ENCODE results near the gene WRAP53. TPM values are rescaled to one million over a fixed set of nuclear protein-coding genes. Genes with fewer than 3 reads are reported as not detected.

The WRAP53 gene
- total and polyA plus RNA-seq, 2 of the 13 experiments (the other 11 are each of a cell fraction or from before 2014, with no cell fraction given) = 7.0 to 19.5 TPM

GRCh38 chr17:7687072-7687907 lies 987 bp upstream of the WRAP53 start, which contains the start of gene TP53 (continued):
- no peak for TF ChIP-seq SNAPC5 (CRISPR knock-in tag; IDR thresholded peaks at IDR 0.05; ENCODE audit: borderline replicate concordance)
- TF ChIP-seq, protein P1, sequence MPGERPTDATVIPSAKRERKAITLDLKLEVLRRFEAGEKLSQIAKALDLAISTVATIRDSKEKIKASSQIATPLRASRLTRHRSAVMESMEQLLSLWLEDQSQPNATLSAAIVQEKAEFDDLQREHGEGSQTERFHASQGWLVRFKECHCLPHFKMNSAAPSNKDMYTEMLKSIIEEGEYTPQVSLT (CRISPR knock-in tag; IDR thresholded peaks at IDR 0.05; ENCODE audit: borderline replicate concordance, low read depth) = no peak
- TF ChIP-seq, protein P2, sequence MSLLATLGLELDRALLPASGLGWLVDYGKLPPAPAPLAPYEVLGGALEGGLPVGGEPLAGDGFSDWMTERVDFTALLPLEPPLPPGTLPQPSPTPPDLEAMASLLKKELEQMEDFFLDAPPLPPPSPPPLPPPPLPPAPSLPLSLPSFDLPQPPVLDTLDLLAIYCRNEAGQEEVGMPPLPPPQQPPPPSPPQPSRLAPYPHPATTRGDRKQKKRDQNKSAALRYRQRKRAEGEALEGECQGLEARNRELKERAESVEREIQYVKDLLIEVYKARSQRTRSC (CRISPR knock-in tag; IDR thresholded peaks at IDR 0.05; ENCODE audit: low read depth) = no peak
- TF ChIP-seq, protein P3, sequence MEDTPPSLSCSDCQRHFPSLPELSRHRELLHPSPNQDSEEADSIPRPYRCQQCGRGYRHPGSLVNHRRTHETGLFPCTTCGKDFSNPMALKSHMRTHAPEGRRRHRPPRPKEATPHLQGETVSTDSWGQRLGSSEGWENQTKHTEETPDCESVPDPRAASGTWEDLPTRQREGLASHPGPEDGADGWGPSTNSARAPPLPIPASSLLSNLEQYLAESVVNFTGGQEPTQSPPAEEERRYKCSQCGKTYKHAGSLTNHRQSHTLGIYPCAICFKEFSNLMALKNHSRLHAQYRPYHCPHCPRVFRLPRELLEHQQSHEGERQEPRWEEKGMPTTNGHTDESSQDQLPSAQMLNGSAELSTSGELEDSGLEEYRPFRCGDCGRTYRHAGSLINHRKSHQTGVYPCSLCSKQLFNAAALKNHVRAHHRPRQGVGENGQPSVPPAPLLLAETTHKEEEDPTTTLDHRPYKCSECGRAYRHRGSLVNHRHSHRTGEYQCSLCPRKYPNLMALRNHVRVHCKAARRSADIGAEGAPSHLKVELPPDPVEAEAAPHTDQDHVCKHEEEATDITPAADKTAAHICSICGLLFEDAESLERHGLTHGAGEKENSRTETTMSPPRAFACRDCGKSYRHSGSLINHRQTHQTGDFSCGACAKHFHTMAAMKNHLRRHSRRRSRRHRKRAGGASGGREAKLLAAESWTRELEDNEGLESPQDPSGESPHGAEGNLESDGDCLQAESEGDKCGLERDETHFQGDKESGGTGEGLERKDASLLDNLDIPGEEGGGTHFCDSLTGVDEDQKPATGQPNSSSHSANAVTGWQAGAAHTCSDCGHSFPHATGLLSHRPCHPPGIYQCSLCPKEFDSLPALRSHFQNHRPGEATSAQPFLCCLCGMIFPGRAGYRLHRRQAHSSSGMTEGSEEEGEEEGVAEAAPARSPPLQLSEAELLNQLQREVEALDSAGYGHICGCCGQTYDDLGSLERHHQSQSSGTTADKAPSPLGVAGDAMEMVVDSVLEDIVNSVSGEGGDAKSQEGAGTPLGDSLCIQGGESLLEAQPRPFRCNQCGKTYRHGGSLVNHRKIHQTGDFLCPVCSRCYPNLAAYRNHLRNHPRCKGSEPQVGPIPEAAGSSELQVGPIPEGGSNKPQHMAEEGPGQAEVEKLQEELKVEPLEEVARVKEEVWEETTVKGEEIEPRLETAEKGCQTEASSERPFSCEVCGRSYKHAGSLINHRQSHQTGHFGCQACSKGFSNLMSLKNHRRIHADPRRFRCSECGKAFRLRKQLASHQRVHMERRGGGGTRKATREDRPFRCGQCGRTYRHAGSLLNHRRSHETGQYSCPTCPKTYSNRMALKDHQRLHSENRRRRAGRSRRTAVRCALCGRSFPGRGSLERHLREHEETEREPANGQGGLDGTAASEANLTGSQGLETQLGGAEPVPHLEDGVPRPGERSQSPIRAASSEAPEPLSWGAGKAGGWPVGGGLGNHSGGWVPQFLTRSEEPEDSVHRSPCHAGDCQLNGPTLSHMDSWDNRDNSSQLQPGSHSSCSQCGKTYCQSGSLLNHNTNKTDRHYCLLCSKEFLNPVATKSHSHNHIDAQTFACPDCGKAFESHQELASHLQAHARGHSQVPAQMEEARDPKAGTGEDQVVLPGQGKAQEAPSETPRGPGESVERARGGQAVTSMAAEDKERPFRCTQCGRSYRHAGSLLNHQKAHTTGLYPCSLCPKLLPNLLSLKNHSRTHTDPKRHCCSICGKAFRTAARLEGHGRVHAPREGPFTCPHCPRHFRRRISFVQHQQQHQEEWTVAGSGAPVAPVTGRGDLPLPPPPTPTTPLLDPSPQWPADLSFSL (CRISPR knock-in tag; IDR thresholded peaks at IDR 0.05) = no peak
